ENCODE results near the gene WIF1. TPM values are rescaled to one million over a fixed set of nuclear protein-coding genes. Genes with fewer than 3 reads are reported as not detected.

WIF1 gene
- total RNA-seq, 1 donor from 2014 or later = 97.0 TPM

DNA sequence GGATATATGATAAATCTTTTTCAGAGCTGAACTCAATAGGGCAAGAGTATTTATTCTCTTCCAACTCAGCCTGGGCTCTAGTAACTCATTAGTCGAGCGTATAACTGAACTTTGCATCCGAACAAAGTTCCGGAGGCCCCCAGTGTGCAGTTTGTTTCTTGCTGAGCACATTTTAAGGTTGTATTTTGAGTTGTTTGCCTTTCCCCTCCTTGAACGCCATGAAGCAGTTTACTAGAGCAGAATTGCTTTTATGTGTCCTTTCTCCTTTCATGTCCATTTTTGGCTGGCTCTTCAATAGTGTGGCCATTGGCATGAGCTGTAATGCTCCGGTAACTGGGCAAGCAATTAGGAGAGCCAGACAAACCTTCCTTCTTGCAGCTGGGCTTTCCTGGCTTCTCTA, 105.3 kb downstream of the WIF1 start:
- no peak overlapping the region for H3K4me3 ChIP-seq
- H3K36me3 ChIP-seq = no peaks in the 10 kb centered on the region
- no peak for DNase-seq
- H3K27ac ChIP-seq = no peak overlapping the region
- intact Hi-C loops (cut with DNase I) = no loop called here
- H3K4me1 ChIP-seq = no peaks in the 10 kb centered on the region
- no peak for ATAC-seq
- H3K9me3 ChIP-seq = no peaks in the 10 kb centered on the region
- TF ChIP-seq, protein P1, sequence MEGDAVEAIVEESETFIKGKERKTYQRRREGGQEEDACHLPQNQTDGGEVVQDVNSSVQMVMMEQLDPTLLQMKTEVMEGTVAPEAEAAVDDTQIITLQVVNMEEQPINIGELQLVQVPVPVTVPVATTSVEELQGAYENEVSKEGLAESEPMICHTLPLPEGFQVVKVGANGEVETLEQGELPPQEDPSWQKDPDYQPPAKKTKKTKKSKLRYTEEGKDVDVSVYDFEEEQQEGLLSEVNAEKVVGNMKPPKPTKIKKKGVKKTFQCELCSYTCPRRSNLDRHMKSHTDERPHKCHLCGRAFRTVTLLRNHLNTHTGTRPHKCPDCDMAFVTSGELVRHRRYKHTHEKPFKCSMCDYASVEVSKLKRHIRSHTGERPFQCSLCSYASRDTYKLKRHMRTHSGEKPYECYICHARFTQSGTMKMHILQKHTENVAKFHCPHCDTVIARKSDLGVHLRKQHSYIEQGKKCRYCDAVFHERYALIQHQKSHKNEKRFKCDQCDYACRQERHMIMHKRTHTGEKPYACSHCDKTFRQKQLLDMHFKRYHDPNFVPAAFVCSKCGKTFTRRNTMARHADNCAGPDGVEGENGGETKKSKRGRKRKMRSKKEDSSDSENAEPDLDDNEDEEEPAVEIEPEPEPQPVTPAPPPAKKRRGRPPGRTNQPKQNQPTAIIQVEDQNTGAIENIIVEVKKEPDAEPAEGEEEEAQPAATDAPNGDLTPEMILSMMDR (IDR thresholded peaks at IDR 0.05) = no peak
- no peaks in the 10 kb centered on the region for H3K27me3 ChIP-seq (ENCODE audit: low read depth)

DNA sequence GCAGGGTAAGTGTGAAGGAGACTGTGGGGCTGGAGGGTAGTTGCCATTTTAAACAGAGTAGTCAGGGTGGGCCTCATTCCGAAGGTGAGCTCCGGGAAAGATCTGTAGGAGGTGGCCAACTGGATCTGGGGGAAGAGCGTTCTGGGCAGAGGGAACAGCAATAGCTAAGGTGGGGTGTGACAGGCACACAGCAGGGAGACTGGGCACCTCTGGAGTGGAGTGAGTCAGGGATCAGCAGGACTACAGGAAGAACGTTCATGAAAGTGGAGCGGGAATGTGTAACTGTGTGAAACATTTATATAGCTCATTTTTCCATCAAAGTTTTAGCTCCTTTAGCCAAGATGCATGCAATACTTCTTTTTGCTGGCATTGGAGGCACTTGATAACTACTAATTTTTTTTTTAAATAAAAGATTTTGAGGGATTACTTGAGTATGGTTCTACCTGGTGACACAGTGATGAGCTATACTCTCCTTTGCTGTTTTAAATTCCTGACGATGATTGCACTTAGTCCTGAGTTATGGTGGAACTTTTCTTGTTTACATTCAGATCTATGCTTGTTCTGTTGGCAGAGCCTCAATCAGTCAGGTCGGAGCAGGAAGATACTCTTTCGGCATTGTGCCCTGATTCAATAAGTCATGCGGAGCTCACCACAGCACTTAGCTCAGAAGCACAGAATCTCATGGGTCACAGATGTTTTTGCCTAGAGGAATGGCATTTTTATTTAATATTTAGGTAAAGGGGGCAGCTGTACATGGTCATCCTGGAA, 106.4 kb downstream of the WIF1 start:
- H3K4me1 ChIP-seq = no peaks in the 10 kb centered on the region
- TF ChIP-seq, protein P1 (IDR thresholded peaks at IDR 0.05) = no peak
- intact Hi-C loops (cut with DNase I) = no loop called here
- H3K4me3 ChIP-seq = no peak overlapping the region
- DNase-seq (no peak), ATAC-seq (no peak)
- H3K27ac ChIP-seq = no peak overlapping the region
- H3K27me3 ChIP-seq (ENCODE audit: low read depth) = no peaks in the 10 kb centered on the region
- H3K36me3 ChIP-seq = no peaks in the 10 kb centered on the region
- H3K9me3 ChIP-seq = no peaks in the 10 kb centered on the region

DNA sequence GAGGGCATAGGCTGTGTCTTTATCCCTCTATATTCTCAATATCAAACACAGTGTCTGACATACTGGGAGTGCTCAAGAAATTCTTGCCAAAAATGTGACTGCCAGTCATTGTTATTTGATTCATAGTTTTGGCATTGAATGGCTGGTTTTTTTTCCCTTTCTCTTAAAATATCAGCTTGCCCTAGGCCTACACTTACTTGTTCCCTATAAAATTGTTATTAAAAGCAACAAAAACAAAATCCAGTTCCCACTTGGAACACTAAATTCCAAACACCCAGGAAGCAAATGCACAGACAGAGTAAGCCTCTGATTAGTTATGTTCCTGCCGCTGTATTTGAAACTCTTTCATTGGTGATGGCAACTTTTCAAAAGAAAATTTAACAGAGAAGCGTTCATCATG, 110.7 kb downstream of the WIF1 start:
- no peaks in the 10 kb centered on the region for H3K27me3 ChIP-seq (ENCODE audit: low read depth)
- DNase-seq (no peak), ATAC-seq (no peak)
- no peaks in the 10 kb centered on the region for H3K36me3 ChIP-seq
- TF ChIP-seq, protein P1 (IDR thresholded peaks at IDR 0.05) = no peak
- intact Hi-C loops (cut with DNase I) = no loop called here
- no peaks in the 10 kb centered on the region for H3K9me3 ChIP-seq
- H3K4me3 ChIP-seq = no peak overlapping the region
- no peaks in the 10 kb centered on the region for H3K4me1 ChIP-seq
- no peak overlapping the region for H3K27ac ChIP-seq

DNA sequence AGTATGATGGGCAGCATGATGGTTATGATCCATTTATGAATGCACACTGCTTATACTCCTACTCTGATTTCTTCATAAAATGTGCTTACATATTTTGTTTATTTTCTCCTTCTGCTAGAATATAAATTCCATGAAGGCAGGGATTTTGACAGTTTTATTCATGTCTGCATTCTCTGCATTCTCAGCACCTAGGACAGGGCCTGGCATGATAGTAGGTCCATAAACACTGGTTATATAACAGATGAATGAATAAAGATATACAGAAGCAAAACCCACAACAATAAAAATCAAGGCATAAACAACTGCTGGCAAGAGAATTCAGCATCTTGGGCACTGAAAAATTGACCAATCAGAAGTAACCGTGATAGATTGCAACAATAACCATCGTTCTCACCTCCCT, 115.4 kb downstream of the WIF1 start:
- ATAC-seq (no peak), DNase-seq (no peak)
- Histone ChIP-seq H3K4me1 (no peaks in the 10 kb centered on the region), H3K27ac (no peak overlapping the region), H3K27me3 (ENCODE audit: low read depth) (no peaks in the 10 kb centered on the region), H3K36me3 (no peaks in the 10 kb centered on the region), H3K4me3 (no peak overlapping the region), H3K9me3 (no peaks in the 10 kb centered on the region)
- intact Hi-C loops (cut with DNase I) = no loop called here
- TF ChIP-seq, protein P1 (IDR thresholded peaks at IDR 0.05) = no peak

DNA sequence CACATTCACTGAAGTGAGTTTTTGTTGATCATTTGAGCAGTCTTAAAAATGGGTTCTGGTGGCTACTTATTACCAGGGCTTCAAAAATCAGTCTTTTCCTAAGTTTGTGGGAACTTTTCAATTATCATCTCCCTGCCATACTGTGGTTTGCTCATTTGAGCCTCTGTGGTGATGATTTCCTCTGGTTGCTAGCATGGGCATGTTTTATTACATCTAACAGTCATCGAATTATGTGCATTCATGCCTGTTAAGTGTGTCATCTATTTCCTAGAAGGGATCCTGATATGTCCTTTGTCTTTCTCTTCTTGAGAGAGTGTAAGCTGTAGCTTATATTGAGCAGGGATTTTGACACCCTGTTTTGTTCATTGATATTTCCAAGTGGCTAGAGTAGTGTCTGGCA, 116.8 kb downstream of the WIF1 start:
- TF ChIP-seq, protein P1 (IDR thresholded peaks at IDR 0.05) = no peak
- Histone ChIP-seq H3K4me3 (no peak overlapping the region), H3K4me1 (peaks cover 4% of the 10 kb centered on the region), H3K9me3 (no peaks in the 10 kb centered on the region), H3K36me3 (no peaks in the 10 kb centered on the region), H3K27me3 (ENCODE audit: low read depth) (no peaks in the 10 kb centered on the region), H3K27ac (no peak overlapping the region)
- ATAC-seq (no peak), DNase-seq (no peak)
- intact Hi-C loops (cut with DNase I) = no loop called here

Other genes starting within 250 kb of the WIF1 start
- gene LEMD3, start 48.3 kb upstream of the WIF1 start, total RNA-seq = 31.9 TPM
- 47.3 TPM for gene MSRB3, start 157.4 kb upstream of the WIF1 start, total RNA-seq